Peyer's patch (tissue), 4 donors: ENCODE measurements around the gene CHST8.

Experiments
- POLR2A ChIP-seq, 2 donors: fragments of 450-650 bp; IDR thresholded peaks; one replicate each; pipeline ENCODE4 v1.5.1; 2017; ENCODE audit warnings: antibody characterized with exemption in 2 of 2, mild to moderate bottlenecking in 2 of 2, moderate library complexity in 2 of 2
- TF ChIP-seq, protein P1 (sequence below), 6 experiments: fragments of 450-650 bp in 4 of 6; fragments of 200-600 bp in 2 of 6; sonication (generic) in 1 of 6; IDR thresholded peaks; one replicate each; pipeline ENCODE4 v1.5.1; 2017 to 2019; ENCODE audit warnings: antibody characterized with exemption in 6 of 6, mild to moderate bottlenecking in 3 of 6, moderate library complexity in 1 of 6

DNA sequence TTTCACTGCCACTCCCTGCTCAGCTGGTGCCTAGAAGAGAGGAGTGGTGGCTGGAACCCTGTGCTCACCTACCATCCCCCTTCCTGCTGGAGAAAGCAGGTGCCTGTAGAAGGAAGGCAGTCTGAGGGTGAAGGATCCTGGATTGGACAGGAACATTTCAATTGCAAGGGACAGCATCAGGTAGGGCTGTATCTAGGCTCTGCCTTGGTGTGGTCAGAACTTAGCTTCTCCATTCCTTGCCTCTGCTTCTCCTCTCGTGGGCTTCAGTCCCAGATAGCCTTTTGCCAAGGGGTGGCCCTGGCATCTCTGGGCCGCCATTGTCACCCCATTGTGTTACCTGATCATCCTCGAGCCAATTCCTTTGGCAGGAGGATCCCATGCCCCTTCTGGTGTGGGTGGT, 101.8 kb downstream of the CHST8 start:
- TF ChIP-seq POLR2A (IDR thresholded peaks at IDR 0.05) = no peak
- TF ChIP-seq, protein P1, sequence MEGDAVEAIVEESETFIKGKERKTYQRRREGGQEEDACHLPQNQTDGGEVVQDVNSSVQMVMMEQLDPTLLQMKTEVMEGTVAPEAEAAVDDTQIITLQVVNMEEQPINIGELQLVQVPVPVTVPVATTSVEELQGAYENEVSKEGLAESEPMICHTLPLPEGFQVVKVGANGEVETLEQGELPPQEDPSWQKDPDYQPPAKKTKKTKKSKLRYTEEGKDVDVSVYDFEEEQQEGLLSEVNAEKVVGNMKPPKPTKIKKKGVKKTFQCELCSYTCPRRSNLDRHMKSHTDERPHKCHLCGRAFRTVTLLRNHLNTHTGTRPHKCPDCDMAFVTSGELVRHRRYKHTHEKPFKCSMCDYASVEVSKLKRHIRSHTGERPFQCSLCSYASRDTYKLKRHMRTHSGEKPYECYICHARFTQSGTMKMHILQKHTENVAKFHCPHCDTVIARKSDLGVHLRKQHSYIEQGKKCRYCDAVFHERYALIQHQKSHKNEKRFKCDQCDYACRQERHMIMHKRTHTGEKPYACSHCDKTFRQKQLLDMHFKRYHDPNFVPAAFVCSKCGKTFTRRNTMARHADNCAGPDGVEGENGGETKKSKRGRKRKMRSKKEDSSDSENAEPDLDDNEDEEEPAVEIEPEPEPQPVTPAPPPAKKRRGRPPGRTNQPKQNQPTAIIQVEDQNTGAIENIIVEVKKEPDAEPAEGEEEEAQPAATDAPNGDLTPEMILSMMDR (IDR thresholded peaks at IDR 0.05) = no peak
